HepG2 (cell line): ENCODE results near the gene ZFP36L2. TPM values are rescaled to one million over a fixed set of nuclear protein-coding genes. Genes with fewer than 3 reads are reported as not detected.

ENCODE experiments used
- ATF2 ChIP-seq: sonication (generic); formaldehyde crosslinking; IDR thresholded peaks from 2 replicates; pipeline ENCODE4 v1.4.0; 2020; ENCODE audit warnings: missing genetic modification reagents
- BRD4 ChIP-seq: sonication (generic); formaldehyde crosslinking; IDR thresholded peaks from 2 replicates; pipeline ENCODE4 v1.4.0; 2020; ENCODE audit warnings: missing genetic modification reagents
- FOXO4 ChIP-seq: sonication (generic); formaldehyde crosslinking; conservative IDR thresholded peaks from 2 replicates; pipeline ENCODE4 v1.8.1; 2023; ENCODE audit warnings: missing genetic modification reagents
- GPBP1L1 ChIP-seq: sonication (generic); formaldehyde crosslinking; IDR thresholded peaks from 2 replicates; pipeline ENCODE4 v1.5.0; 2020; ENCODE audit warnings: mild to moderate bottlenecking, missing genetic modification reagents
- HNRNPL ChIP-seq: fragments of 200-400 bp; formaldehyde crosslinking; IDR thresholded peaks from 2 replicates; pipeline ENCODE4 v1.6.1; 2017; ENCODE audit warnings: mild to moderate bottlenecking, low read depth, low read length
- HNRNPLL ChIP-seq: fragments of 200-400 bp; formaldehyde crosslinking; IDR thresholded peaks from 2 replicates; pipeline ENCODE4 v1.6.1; 2017; ENCODE audit warnings: mild to moderate bottlenecking, low read depth, low read length; ENCODE audit not compliant: poor library complexity, severe bottlenecking
- JUN ChIP-seq: sonication (generic); formaldehyde crosslinking; IDR thresholded peaks from 2 replicates; pipeline ENCODE4 v1.4.0; 2020; ENCODE audit warnings: mild to moderate bottlenecking, missing genetic modification reagents
- KDM4B ChIP-seq: sonication (generic); formaldehyde crosslinking; IDR thresholded peaks from 2 replicates; pipeline ENCODE4 v1.4.0; 2020; ENCODE audit warnings: missing genetic modification reagents
- KMT2B ChIP-seq: IDR thresholded peaks from 2 replicates; pipeline ENCODE4 v1.6.1; 2016; ENCODE audit warnings: missing genetic modification reagents, missing compliant biosample characterization
- MEIS1 ChIP-seq: sonication (generic); formaldehyde crosslinking; IDR thresholded peaks from 2 replicates; pipeline ENCODE4 v1.9.0; 2021; ENCODE audit warnings: mild to moderate bottlenecking, missing genetic modification reagents, moderate library complexity, borderline replicate concordance
- MTA1 ChIP-seq: sonication (generic); formaldehyde crosslinking; IDR thresholded peaks from 2 replicates; pipeline ENCODE4 v1.4.0; 2020; ENCODE audit warnings: missing genetic modification reagents, mild to moderate bottlenecking, borderline replicate concordance
- NFRKB ChIP-seq: fragments of 450-650 bp; IDR thresholded peaks from 2 replicates; pipeline ENCODE4 v1.6.1; 2017
- PHF5A ChIP-seq: IDR thresholded peaks from one replicate; pipeline ENCODE4 v1.6.1; 2018; ENCODE audit warnings: low read depth, missing genetic modification reagents; ENCODE audit not compliant: unreplicated experiment
- PITX1 ChIP-seq: sonication (generic); formaldehyde crosslinking; IDR thresholded peaks from 2 replicates; pipeline ENCODE4 v1.5.1; 2020; ENCODE audit warnings: mild to moderate bottlenecking, missing genetic modification reagents
- POLR2AphosphoS5 ChIP-seq: IDR thresholded peaks from 2 replicates; pipeline ENCODE4 v1.6.1; 2012; ENCODE audit warnings: low read depth, low read length
- TGIF2 ChIP-seq: IDR thresholded peaks from 2 replicates; pipeline ENCODE4 v1.6.1; 2016; ENCODE audit warnings: control low read depth, missing compliant biosample characterization
- THAP8 ChIP-seq: sonication (generic); formaldehyde crosslinking; IDR thresholded peaks from 2 replicates; pipeline ENCODE4 v1.5.1; 2020; ENCODE audit warnings: missing genetic modification reagents, mild to moderate bottlenecking, borderline replicate concordance
- ZMYM3 ChIP-seq: sonication (generic); formaldehyde crosslinking; IDR thresholded peaks from 2 replicates; pipeline ENCODE4 v1.5.1; 2020; ENCODE audit warnings: mild to moderate bottlenecking, missing genetic modification reagents
- ZNF333 ChIP-seq: sonication (generic); formaldehyde crosslinking; IDR thresholded peaks from 2 replicates; pipeline ENCODE4 v1.4.0; 2020; ENCODE audit warnings: mild to moderate bottlenecking, missing genetic modification reagents, borderline replicate concordance
- polyA plus RNA-seq, 8 experiments: library from polyadenylated mRNA; depleted of rRNA in 3 of 8; stranded (reverse) in 7 of 8; unstranded in 1 of 8; fragments of >200 nt; fragmentation: Illumina TruSeq in 4 of 8; extraction: Trizol in 4 of 8; gene quantifications; 2 replicates each; pipeline versions ENCODE4 v1.2.1 to v1.2.3, GENCODE V29; 2011 to 2016; ENCODE audit warnings: low read depth in 4 of 8, missing spikeins in 1 of 8, mixed read lengths in 1 of 8; ENCODE audit not compliant: insufficient read depth in 1 of 8
- total RNA-seq, 5 experiments: library from RNA; depleted of rRNA; stranded (reverse); fragments of >200 nt; fragmentation: Illumina TruSeq; extraction: Trizol; gene quantifications; 2 replicates each; pipeline ENCODE4 v1.2.3, GENCODE V29; 2016; ENCODE audit warnings: low read depth in 1 of 5
- TF ChIP-seq, protein P1 (sequence below): sonication (generic); formaldehyde crosslinking; IDR thresholded peaks from 2 replicates; pipeline ENCODE4 v1.9.0; 2022; ENCODE audit warnings: low read depth, missing genetic modification reagents

Gene ZFP36L2
- total and polyA plus RNA-seq, 2 of the 13 experiments (the other 11 are each of a cell fraction or from before 2014, with no cell fraction given), result 11.2 to 21.8 TPM

DNA sequence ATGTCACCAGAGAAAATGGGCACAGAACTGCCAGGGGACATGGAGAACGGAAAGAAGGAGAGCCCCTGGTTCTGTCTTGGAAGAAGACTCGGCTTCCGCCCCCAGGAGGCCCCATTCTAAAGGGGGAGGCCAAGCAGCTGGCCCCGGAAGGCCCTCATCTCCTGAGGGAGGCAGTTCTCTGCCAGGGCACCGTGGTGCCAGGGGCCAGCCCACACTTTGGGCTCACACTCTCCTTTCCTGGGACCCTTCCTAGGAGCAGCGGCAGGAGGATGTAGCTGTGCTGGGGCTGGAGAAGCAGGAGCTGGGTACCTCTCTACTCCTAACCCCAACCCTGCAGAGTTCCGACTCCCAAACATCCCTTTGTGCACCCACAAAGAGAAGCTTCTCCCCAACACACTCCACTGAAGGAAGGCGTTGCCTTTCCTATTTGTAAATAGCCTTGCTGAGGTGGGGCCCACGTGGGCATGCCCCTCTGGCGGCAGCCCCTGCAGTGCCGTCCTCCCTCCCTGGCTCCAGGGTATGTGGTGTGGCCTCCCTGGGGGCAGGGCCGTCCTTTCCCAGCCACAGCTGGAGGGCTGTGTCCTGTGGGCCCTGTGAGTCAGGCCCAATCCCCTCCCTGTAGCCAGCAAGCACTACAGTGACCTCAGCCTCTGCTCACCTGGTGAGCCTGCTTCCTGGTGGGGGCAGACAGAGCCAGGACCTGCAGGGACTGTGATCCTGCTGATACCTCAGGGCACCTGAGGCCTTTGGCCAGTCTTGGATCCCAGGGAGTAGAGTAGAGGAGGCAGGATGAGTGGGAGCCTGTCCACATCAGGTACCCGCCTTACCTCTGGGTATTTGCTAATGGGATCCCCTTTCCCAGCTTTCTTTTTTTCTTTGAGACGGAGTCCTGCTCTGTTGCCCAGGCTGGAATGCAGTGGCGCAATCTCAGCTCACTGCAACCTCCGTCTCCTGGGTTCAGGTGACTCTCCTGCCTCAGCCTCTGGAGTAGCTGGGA lies 26.6 kb downstream of the ZFP36L2 start (continued):
- TF ChIP-seq MEIS1 (CRISPR knock-in tag) (peak; percentile 18; the same call in 1 of the 2 replicates), ZMYM3 (CRISPR knock-in tag) (peak; percentile 65; the same call in 1 of the 2 replicates), BRD4 (CRISPR knock-in tag) (0 out of 2 replicates have a peak, but pooled peaks have one; percentile 32), PHF5A (CRISPR knock-in tag) (peak; percentile 77), JUN (CRISPR knock-in tag) (no peak), POLR2AphosphoS5 (peak; percentile 58; the same call in 1 of the 2 replicates), HNRNPLL (peak; percentile 36), KDM4B (CRISPR knock-in tag) (peak; percentile 81; the same call in 1 of the 2 replicates), PITX1 (CRISPR knock-in tag) (0 out of 2 replicates have a peak, but pooled peaks have one; percentile 11), GPBP1L1 (CRISPR knock-in tag) (no peak), NFRKB (no peak), KMT2B (0 out of 2 replicates have a peak, but pooled peaks have one; percentile 40), FOXO4 (CRISPR knock-in tag) (no peak), MTA1 (peak; percentile 94; the same call in 1 of the 2 replicates), THAP8 (no peak), ATF2 (peak; percentile 75), TGIF2 (CRISPR knock-in tag) (peak; percentile 79; the same call in 1 of the 2 replicates), ZNF333 (CRISPR knock-in tag) (peak; percentile 80; the same call in 1 of the 2 replicates), HNRNPL (peak; percentile 86)
- TF ChIP-seq, protein P1, sequence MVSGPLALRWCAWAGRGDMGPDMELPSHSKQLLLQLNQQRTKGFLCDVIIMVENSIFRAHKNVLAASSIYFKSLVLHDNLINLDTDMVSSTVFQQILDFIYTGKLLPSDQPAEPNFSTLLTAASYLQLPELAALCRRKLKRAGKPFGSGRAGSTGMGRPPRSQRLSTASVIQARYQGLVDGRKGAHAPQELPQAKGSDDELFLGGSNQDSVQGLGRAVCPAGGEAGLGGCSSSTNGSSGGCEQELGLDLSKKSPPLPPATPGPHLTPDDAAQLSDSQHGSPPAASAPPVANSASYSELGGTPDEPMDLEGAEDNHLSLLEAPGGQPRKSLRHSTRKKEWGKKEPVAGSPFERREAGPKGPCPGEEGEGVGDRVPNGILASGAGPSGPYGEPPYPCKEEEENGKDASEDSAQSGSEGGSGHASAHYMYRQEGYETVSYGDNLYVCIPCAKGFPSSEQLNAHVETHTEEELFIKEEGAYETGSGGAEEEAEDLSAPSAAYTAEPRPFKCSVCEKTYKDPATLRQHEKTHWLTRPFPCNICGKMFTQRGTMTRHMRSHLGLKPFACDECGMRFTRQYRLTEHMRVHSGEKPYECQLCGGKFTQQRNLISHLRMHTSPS (CRISPR knock-in tag), result peak; percentile 73
